GM12892 (cell line): ENCODE measurements around the gene ING1.
A peak's percentile ranks its signal among the peaks of the same experiment; 100 is the strongest.
"Not testable (repeated sequence)": the region's sequence is repeated elsewhere in the genome, so short reads cannot be mapped to it uniquely, and the experiment has no call there.

ENCODE experiments used
- DNase-seq: peaks from one replicate; pipeline ENCODE4 v3.0.0; 2011; ENCODE audit not compliant: insufficient read length
- FAIRE-seq: peaks from 2 replicates; lab custom pipeline; 2011; peaks lifted over from hg19 to GRCh38; lab: Jason Lieb, UNC
- POLR2A ChIP-seq: IDR thresholded peaks from 2 replicates; pipeline ENCODE4 v1.6.1; 2011; ENCODE audit warnings: low read depth, low read length, control low read depth
- POLR2AphosphoS5 ChIP-seq: IDR thresholded peaks from 2 replicates; pipeline ENCODE4 v1.6.1; 2011; ENCODE audit warnings: low read depth, low read length, control low read depth
- TAF1 ChIP-seq: IDR thresholded peaks from 2 replicates; pipeline ENCODE4 v1.6.1; 2011; ENCODE audit warnings: low read depth, mild to moderate bottlenecking, control low read depth, low read length, borderline replicate concordance

ING1 gene

GRCh38 chr13:110706570-110707372, 6.7 kb upstream of the ING1 start:
- FAIRE-seq = peak; percentile 27
- no peak for DNase-seq
- TF ChIP-seq TAF1 = no peak

GRCh38 chr13:110712081-110712848, 1.2 kb upstream of the ING1 start:
- FAIRE-seq (no peak), DNase-seq (peak; percentile 79)
- TF ChIP-seq TAF1 (no peak), POLR2A (peak; percentile 72), POLR2AphosphoS5 (peak; percentile 36; the same call in 1 of the 2 replicates)

GRCh38 chr13:110712849-110713641, 455 bp upstream of the ING1 start:
- DNase-seq (peak; percentile 90), FAIRE-seq (peak; percentile 99)
- TF ChIP-seq POLR2AphosphoS5 (peak; percentile 100), POLR2A (peak; percentile 100), TAF1 (peak; percentile 84; the same call in 1 of the 2 replicates)

- TF ChIP-seq POLR2AphosphoS5 (no peak), POLR2A (no peak), TAF1 (no peak)
- FAIRE-seq (peak; percentile 78), DNase-seq (peak; percentile 29)
Measured at GRCh38 chr13:110713981-110714796, 689 bp downstream of the ING1 start.

GRCh38 chr13:110714797-110715394, 1.4 kb downstream of the ING1 start:
- DNase-seq (no peak), FAIRE-seq (no peak)
- TF ChIP-seq POLR2A (peak; percentile 100), TAF1 (peak; percentile 94), POLR2AphosphoS5 (peak; percentile 100)

- TF ChIP-seq TAF1 = peak; percentile 65; the same call in 1 of the 2 replicates
- no peak; the same call in 1 of the 2 replicates for TF ChIP-seq POLR2A
- FAIRE-seq (peak; percentile 98), DNase-seq (peak; percentile 94)
Measured at GRCh38 chr13:110715395-110716246, 2.1 kb downstream of the ING1 start.

GRCh38 chr13:110716247-110716515, 2.7 kb downstream of the ING1 start:
- FAIRE-seq = peak; percentile 72
- DNase-seq = no peak

GRCh38 chr13:110719036-110719710, 5.7 kb downstream of the ING1 start:
- TF ChIP-seq TAF1 = no peak
- no peak for TF ChIP-seq POLR2AphosphoS5
- TF ChIP-seq POLR2A = no peak
- FAIRE-seq (no peak), DNase-seq (no peak)

More at GRCh38 chr13:110716247-110716515, 2.7 kb downstream of the ING1 start:
- TF ChIP-seq TAF1 (no peak), POLR2AphosphoS5 (no peak), POLR2A (no peak)

- DNase-seq (no peak), FAIRE-seq (no peak)
- TF ChIP-seq TAF1 (no peak), POLR2AphosphoS5 (no peak), POLR2A (no peak)
Measured at GRCh38 chr13:110722971-110723370, 9.5 kb downstream of the ING1 start.

GRCh38 chr13:110723598-110723997, 10.1 kb downstream of the ING1 start:
- FAIRE-seq (no peak), DNase-seq (no peak)
- TF ChIP-seq POLR2A (no peak), POLR2AphosphoS5 (no peak), TAF1 (no peak)

GRCh38 chr13:110726153-110726552, 12.7 kb downstream of the ING1 start:
- not testable (repeated sequence) for DNase-seq, FAIRE-seq
